SK-N-SH (cell line): ENCODE data around the gene DUS2. TPM values are rescaled to one million over a fixed set of nuclear protein-coding genes. Genes with fewer than 3 reads are reported as not detected.

ENCODE experiments used
- CTCF ChIA-PET: fragments of 300-600, 350-600 bp; formaldehyde crosslinking; extraction: SDS; loops from one replicate; lab custom pipeline; 2021; lab: Yijun Ruan, JAX
- POLR2A ChIA-PET: fragments of 350-600 bp; sonication (Branson Sonifier 250); formaldehyde crosslinking; extraction: SDS; loops from one replicate; lab custom pipeline; 2020; ENCODE audit warnings: antibody characterized with exemption, inconsistent platforms; lab: Yijun Ruan, JAX
- DNase-seq: peaks from one replicate; pipeline ENCODE4 v3.0.0; 2012
- H2AFZ ChIP-seq: fragments of 200-600 bp; sonication (generic); 2 replicates; pipeline ENCODE4 v1.8.1; 2016; ENCODE audit warnings: antibody characterized with exemption, mild to moderate bottlenecking, low read depth
- H3F3A ChIP-seq: fragments of 200-600 bp; sonication (generic); replicated peaks from 2 replicates; pipeline ENCODE3; 2016; ENCODE audit warnings: antibody characterized with exemption, mild to moderate bottlenecking; ENCODE audit not compliant: insufficient read depth
- H3K27ac ChIP-seq, 2 experiments: fragments of 200-500 bp in 1 of 2; fragments of 200-600 bp in 1 of 2; sonication (Bioruptor generic) in 1 of 2; sonication (generic), shearing (Covaris generic) in 1 of 2; 2 replicates each; pipeline versions ENCODE4 v1.5.1 to v1.6.1; 2014 to 2016; ENCODE audit warnings: low read depth in 2 of 2, inconsistent platforms in 1 of 2, low read length in 1 of 2, mild to moderate bottlenecking in 1 of 2, mixed read lengths in 1 of 2
- H3K27me3 ChIP-seq: fragments of 200-600 bp; sonication (generic), shearing (Covaris generic); 2 replicates; pipeline ENCODE4 v1.6.1; 2016; ENCODE audit warnings: mixed run types; ENCODE audit not compliant: insufficient read depth
- H3K36me3 ChIP-seq, 2 experiments: fragments of 200-500 bp in 1 of 2; fragments of 200-600 bp in 1 of 2; sonication (Bioruptor generic) in 1 of 2; sonication (generic) in 1 of 2; replicated peaks in 1 of 2; 2 replicates each; pipeline versions ENCODE3 to v1.5.1; 2014 to 2016; ENCODE audit warnings: low read length in 1 of 2, mild to moderate bottlenecking in 1 of 2; ENCODE audit not compliant: insufficient read depth in 2 of 2, control insufficient read depth in 1 of 2
- H3K4me1 ChIP-seq, 2 experiments: fragments of 200-500 bp in 1 of 2; fragments of 200-600 bp in 1 of 2; sonication (Bioruptor generic) in 1 of 2; sonication (generic), shearing (Covaris generic) in 1 of 2; 2 replicates each; pipeline versions ENCODE4 v1.5.1 to v1.6.1; 2014 to 2016; ENCODE audit warnings: low read depth in 1 of 2, low read length in 1 of 2, mixed run types in 1 of 2; ENCODE audit not compliant: insufficient read depth in 2 of 2, control insufficient read depth in 1 of 2
- H3K4me2 ChIP-seq: fragments of 200-600 bp; sonication (generic), shearing (Covaris generic); 2 replicates; pipeline ENCODE4 v1.6.1; 2017; ENCODE audit warnings: mixed run types
- H3K4me3 ChIP-seq, 2 experiments: fragments of 200-500 bp in 1 of 2; fragments of 200-600 bp in 1 of 2; sonication (Bioruptor generic) in 1 of 2; sonication (generic), shearing (Covaris generic) in 1 of 2; 2 replicates each; pipeline versions ENCODE4 v1.5.1 to v1.8.1; 2014 to 2016; ENCODE audit warnings: low read depth in 2 of 2, inconsistent platforms in 1 of 2, low read length in 1 of 2, mild to moderate bottlenecking in 1 of 2, mixed read lengths in 1 of 2, moderate library complexity in 1 of 2
- H3K79me2 ChIP-seq: fragments of 200-600 bp; sonication (generic); 2 replicates; pipeline ENCODE4 v1.8.1; 2017; ENCODE audit warnings: mild to moderate bottlenecking; ENCODE audit not compliant: insufficient read depth
- H3K9ac ChIP-seq: fragments of 200-600 bp; sonication (generic); 2 replicates; pipeline ENCODE4 v1.6.1; 2017; ENCODE audit warnings: mixed run types
- H3K9me2 ChIP-seq: fragments of 200-600 bp; sonication (generic); 2 replicates; pipeline ENCODE4 v1.6.1; 2017; ENCODE audit warnings: mixed run types
- H3K9me3 ChIP-seq: fragments of 200-600 bp; sonication (generic); 2 replicates; pipeline ENCODE4 v1.6.1; 2017; ENCODE audit warnings: mixed run types, mild to moderate bottlenecking, moderate library complexity
- H4K20me1 ChIP-seq: fragments of 200-600 bp; sonication (generic); 2 replicates; pipeline ENCODE4 v1.6.1; 2017; ENCODE audit warnings: mild to moderate bottlenecking, mixed run types; ENCODE audit not compliant: insufficient read depth
- CTCF ChIP-seq: fragments of 200-600 bp; sonication (generic); IDR thresholded peaks from 2 replicates; pipeline ENCODE4 v1.6.1; 2017; ENCODE audit warnings: antibody characterized with exemption, mild to moderate bottlenecking, moderate library complexity
- ELF1 ChIP-seq: IDR thresholded peaks from 2 replicates; pipeline ENCODE4 v1.4.0; 2012
- EZH2phosphoT487 ChIP-seq: fragments of 200-600 bp; sonication (generic); IDR thresholded peaks from 2 replicates; pipeline ENCODE4 v1.6.1; 2017; ENCODE audit warnings: low read depth, mixed run types, mild to moderate bottlenecking, antibody characterized with exemption, moderate library complexity, borderline replicate concordance
- FOXM1 ChIP-seq: IDR thresholded peaks from 2 replicates; pipeline ENCODE4 v1.4.0; 2012; ENCODE audit warnings: low read depth, mild to moderate bottlenecking
- GABPA ChIP-seq: IDR thresholded peaks from 2 replicates; pipeline ENCODE4 v1.4.0; 2012; ENCODE audit warnings: low read depth, mild to moderate bottlenecking
- GATA2 ChIP-seq: sonication (generic); formaldehyde crosslinking; IDR thresholded peaks from 2 replicates; pipeline ENCODE4 v1.5.0; 2020; ENCODE audit warnings: mild to moderate bottlenecking, missing genetic modification reagents
- IRF3 ChIP-seq: fragments of 150-350 bp; IDR thresholded peaks from 2 replicates; pipeline ENCODE4 v1.6.1; 2016; ENCODE audit warnings: mild to moderate bottlenecking, low read depth, low read length
- JUND ChIP-seq: IDR thresholded peaks from 2 replicates; pipeline ENCODE4 v1.4.0; 2012
- MXI1 ChIP-seq: IDR thresholded peaks from 2 replicates; pipeline ENCODE4 v1.6.1; 2012; ENCODE audit warnings: mild to moderate bottlenecking, low read depth, low read length, improper control_type of control experiment
- NFIC ChIP-seq: IDR thresholded peaks from 2 replicates; pipeline ENCODE4 v1.4.0; 2012; ENCODE audit warnings: borderline replicate concordance
- NRF1 ChIP-seq: IDR thresholded peaks from 2 replicates; pipeline ENCODE4 v1.6.1; 2012; ENCODE audit warnings: low read depth, mild to moderate bottlenecking, low read length
- PBX3 ChIP-seq: IDR thresholded peaks from 2 replicates; pipeline ENCODE4; 2012
- POLR2AphosphoS5 ChIP-seq: IDR thresholded peaks from 2 replicates; pipeline ENCODE4 v1.6.1; 2012; ENCODE audit warnings: low read depth, low read length
- RAD21 ChIP-seq: IDR thresholded peaks from 2 replicates; pipeline ENCODE4 v1.6.1; 2012; ENCODE audit warnings: mild to moderate bottlenecking, low read length
- RFX5 ChIP-seq: IDR thresholded peaks from 2 replicates; pipeline ENCODE4 v1.6.1; 2012; ENCODE audit warnings: mild to moderate bottlenecking, improper control_type of control experiment, low read length
- RXRA ChIP-seq: IDR thresholded peaks from 2 replicates; pipeline ENCODE4 v1.4.0; 2012; ENCODE audit warnings: low read depth, mild to moderate bottlenecking, borderline replicate concordance
- TAF1 ChIP-seq: IDR thresholded peaks from 2 replicates; pipeline ENCODE4 v1.6.1; 2012; ENCODE audit warnings: low read depth, mild to moderate bottlenecking, low read length, moderate library complexity, borderline replicate concordance
- TCF12 ChIP-seq: IDR thresholded peaks from 2 replicates; pipeline ENCODE4 v1.4.0; 2012
- USF1 ChIP-seq: IDR thresholded peaks from 2 replicates; pipeline ENCODE4 v1.4.0; 2012; ENCODE audit warnings: low read depth, borderline replicate concordance
- USF2 ChIP-seq: fragments of 150-350 bp; IDR thresholded peaks from 2 replicates; pipeline ENCODE4 v1.6.1; 2017; ENCODE audit warnings: antibody characterized with exemption, low read length, low read depth, borderline replicate concordance
- WGBS: methylation state at CpG from one replicate; pipeline ENCODE4 v1.1.6; 2017; ENCODE audit warnings: low lambda C conversion rate; 5-methylcytosine and 5-hydroxymethylcytosine counted together
- polyA plus RNA-seq, 3 experiments: library from polyadenylated mRNA; depleted of rRNA; stranded (reverse); fragments of >200 nt; gene quantifications; 2 replicates each; pipeline ENCODE4 v1.2.3, GENCODE V29; 2012

The DUS2 gene
- polyA plus RNA-seq, 1 of the 3 experiments (the other 2 are of a cell fraction) = 16.1 TPM

- no peak for TF ChIP-seq TAF1
- TF ChIP-seq, all 33 proteins: peak for 0
These were observed 47.6 kb upstream of the DUS2 start (continued) for GRCh38 chr16:67975321-67976105.

GRCh38 chr16:67976205-67976604, 46.9 kb upstream of the DUS2 start:
- H3K27ac ChIP-seq = no peak overlapping the region
- no peak overlapping the region for H3K4me2 ChIP-seq
- no peaks in the 10 kb centered on the region for H4K20me1 ChIP-seq
- H2AFZ ChIP-seq = no peak overlapping the region
- no peak overlapping the region for H3K9ac ChIP-seq
- CTCF ChIA-PET = no interaction called here
- H3F3A ChIP-seq = no peaks in the 10 kb centered on the region
- no peaks in the 10 kb centered on the region for H3K9me2 ChIP-seq
- H3K4me3 ChIP-seq = no peak overlapping the region
- H3K9me3 ChIP-seq = no peaks in the 10 kb centered on the region
- 64% methylated on average over 1 of the region's 2 CpGs for WGBS
- no peaks in the 10 kb centered on the region for H3K36me3 ChIP-seq
- TF ChIP-seq ELF1 (no peak), MXI1 (no peak), FOXM1 (no peak), RXRA (no peak), NFIC (no peak), IRF3 (no peak), TCF12 (no peak), POLR2AphosphoS5 (no peak), CTCF (no peak), GABPA (no peak), JUND (no peak), RFX5 (no peak), USF2 (no peak), NRF1 (no peak), RAD21 (no peak), PBX3 (no peak), USF1 (no peak), GATA2 (CRISPR knock-in tag) (no peak), EZH2phosphoT487 (no peak)
- no peaks in the 10 kb centered on the region for H3K79me2 ChIP-seq
- DNase-seq = no peak
- H3K4me1 ChIP-seq = no peaks in the 10 kb centered on the region
- POLR2A ChIA-PET = interaction anchor here (0.6 kb wide), 1 partner anchor 49 kb away, joined by 3 read pairs; no protein-coding TSS in a partner anchor
- H3K27me3 ChIP-seq = no peaks in the 10 kb centered on the region; the same call in 1 of the 2 replicates
